Fibroblast of peridontal ligament (primary cell): ENCODE data around the gene LARP6.
"Not testable (repeated sequence)": the region's sequence is repeated elsewhere in the genome, so short reads cannot be mapped to it uniquely, and the experiment has no call there.

Source experiments
- DNase-seq: peaks from one replicate; pipeline ENCODE4 v3.0.0-alpha.2; 2010; ENCODE audit errors: extremely low read depth

LARP6 gene

GRCh38 chr15:70831094-70831911, 22.7 kb downstream of the LARP6 start:
- no peak for DNase-seq

GRCh38 chr15:70830615-70831014, 23.3 kb downstream of the LARP6 start:
- no peak for DNase-seq

- no peak for DNase-seq
These were observed 24.4 kb downstream of the LARP6 start for GRCh38 chr15:70829371-70830166.

DNA sequence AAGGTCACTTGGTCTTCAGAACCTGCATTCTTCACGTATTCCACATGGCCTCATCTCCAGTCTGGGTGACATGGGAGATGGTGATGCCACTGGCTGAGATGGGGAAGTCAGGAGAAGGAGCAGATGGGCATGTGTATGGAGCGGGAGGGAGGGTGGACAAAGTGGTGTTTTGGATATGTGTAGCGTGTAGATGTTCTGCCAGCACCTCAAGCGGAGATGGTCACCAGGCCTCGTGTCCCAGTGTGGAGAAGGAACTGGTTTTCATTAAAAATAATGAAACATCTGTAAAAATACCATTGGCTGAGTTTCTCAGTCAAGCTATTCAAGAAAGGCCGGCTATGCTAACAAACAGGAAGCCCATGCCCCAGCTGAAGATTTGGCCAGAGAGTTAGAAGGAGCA, 26.2 kb downstream of the LARP6 start:
- no peak for DNase-seq

DNA sequence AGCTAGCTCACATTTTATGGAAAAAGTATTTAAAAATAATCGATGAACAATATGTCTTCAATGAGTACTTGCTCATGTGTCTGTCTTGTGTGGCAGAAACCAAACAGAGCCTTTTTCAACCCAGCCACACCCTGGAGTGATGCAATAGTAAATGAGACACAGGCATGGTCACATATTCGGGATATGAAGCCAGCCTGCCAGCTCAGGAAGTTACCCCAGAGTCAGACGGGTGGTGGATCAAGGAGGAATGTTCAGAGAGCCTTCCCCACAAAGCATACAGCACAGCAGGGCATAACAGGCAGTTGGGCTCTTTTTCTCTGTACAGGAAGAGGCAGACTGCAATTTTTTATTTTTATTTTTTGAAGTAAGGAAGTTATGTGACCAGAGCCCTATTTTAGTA, 27.3 kb downstream of the LARP6 start:
- peak; percentile 91 for DNase-seq

GRCh38 chr15:70825841-70826240, 28.1 kb downstream of the LARP6 start:
- DNase-seq, result no peak

DNA sequence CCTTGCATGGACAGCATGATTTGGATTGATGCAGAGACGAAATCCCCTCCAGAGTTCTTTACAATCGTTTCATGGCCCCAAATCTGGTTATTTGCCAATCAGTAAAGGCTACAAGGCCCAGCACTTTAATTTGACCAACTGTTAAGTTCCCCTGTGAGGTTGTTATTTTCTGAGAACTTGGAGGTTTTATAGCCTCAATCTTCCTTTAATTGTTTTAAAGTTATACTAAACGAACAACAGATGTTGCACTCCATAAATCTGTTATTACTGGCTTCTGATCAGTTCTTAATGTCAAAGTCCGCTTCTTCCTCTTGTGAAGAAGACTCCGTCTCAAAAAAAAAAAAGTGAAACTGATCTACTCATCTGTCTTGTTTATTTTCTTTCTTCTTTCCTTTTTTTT, 30.8 kb downstream of the LARP6 start:
- DNase-seq, result peak; percentile 38

DNA sequence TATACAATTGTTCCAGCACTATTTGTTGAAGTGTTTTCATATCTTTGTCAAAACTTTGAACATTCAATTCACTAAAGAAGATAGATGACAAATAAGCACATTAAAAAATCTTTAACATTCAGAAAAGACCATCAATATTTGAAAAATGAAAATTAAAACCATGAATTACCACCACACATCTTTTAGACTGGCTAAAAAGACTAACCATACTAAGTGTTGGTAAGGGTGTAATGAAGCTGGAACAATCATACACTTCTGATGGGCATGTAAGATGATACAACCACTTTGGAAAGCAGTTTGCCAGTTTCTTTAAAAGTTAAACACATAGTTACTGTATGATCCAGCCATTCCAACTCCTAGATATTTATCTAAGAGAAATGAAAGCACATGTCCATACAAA, 33.7 kb downstream of the LARP6 start:
- no peak for DNase-seq

- DNase-seq, result no peak
These were observed 35.4 kb downstream of the LARP6 start for GRCh38 chr15:70818580-70818979.

DNA sequence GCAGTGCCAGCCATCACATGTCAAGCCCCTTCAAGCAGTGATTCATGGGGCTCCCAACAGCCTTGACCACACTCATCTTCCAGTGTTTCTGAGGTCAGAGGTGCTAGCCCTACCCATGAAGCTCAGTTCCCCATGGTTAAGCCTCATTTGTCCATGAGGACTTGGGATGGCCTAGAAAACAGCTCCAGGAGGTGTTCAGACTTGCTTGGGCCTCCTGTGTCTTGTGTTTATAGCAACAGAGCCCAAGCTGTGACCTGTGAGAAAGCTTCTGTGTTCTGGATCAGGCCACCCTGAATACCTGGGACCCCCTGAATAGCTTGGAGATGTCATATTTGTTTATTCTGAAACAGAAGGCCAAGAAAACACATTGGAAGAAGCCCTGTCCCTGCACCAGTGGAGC, 36.7 kb downstream of the LARP6 start:
- no peak for DNase-seq

DNA sequence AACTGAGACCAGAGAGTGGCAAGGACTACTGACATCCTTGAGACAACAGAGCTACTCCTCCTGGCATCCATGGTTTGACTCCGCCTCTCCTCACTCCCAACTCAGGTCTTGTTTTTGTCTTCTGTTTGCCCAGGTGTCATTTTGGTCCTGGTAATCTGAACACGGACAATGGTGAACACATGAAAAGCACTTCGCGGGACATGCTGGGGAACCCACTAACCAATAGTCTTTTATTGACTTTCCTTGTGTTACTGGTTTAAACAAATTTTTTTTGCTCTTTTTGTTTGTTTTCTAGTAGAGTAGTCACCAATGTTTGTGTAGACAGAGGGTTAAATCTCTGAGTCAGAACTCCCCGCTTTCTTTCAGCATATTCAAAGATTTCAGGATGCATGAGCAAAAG, 38.4 kb downstream of the LARP6 start:
- DNase-seq, result no peak

DNA sequence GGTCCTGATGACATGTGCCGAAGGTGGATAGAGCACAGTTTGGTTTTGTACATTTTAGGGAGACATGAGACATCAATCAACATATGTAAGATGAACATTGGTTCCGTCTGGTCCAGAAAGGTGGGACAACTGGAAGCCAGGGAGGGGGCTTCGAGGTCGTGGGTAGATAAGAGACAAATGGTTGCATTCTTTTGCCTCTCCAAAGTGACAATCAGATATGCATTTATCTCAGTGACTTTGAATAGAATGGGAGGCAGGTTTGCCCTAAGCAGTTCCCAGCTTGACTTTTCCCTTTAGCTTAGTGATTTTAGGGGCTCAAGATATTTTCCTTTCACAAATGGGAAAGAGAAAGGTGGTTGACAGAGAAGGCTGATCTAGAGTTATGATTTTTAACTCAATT, 38.9 kb downstream of the LARP6 start:
- DNase-seq, result not testable (repeated sequence)

GRCh38 chr15:70812827-70813364, 41.1 kb downstream of the LARP6 start:
- no peak for DNase-seq

DNA sequence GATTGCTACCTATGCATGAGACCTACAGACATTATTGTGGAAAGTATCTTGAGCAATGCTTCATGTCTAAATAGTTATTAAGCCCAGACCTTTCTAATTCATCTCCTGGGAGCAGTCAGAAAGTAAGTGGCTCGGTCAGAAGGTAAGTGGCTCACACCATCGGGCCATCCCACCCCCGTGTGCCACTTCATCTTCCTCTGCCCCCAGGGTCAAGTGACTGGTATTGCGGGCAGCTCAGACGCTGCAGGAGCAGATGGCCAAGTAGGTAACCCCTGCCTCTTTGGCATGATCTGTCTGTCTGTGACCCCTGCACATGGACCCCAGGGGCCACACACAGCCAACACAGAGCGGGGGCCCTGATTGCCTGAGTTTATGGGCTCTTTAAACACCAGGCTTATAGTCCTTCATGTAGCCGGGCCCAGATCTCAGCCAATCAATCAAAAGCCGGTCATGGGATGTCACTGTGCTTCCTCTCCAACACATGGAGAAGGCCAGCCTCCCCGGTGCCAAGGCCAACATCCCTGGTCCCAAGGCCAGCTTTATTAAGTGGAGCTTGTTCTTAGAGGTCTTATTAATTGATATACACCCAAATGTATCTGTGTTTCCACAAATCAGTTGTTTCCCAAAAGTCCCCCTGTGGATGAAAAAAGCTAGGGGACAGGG, 42.9 kb downstream of the LARP6 start:
- DNase-seq, result no peak

- DNase-seq, result no peak
These were observed 46.8 kb downstream of the LARP6 start for GRCh38 chr15:70806992-70807712.

DNA sequence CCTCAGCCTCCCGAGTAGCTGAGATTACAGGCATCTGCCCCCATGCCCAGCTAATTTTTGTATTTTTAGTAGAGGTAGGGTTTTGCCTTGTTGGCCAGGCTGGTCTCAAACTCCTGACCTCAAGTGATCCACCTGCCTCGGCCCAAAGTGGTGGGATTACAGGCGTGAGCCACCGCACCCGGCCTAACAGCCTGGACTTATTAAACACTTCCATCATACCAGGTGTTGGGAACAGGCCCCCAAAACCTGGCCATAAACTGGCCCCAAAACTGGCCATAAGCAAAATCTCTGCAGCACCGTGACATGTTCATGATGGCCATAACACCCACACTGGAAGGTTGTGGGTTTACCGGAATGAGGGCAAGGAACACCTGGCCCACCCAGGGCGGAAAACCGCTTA, 49.6 kb downstream of the LARP6 start:
- not testable (repeated sequence) for DNase-seq

DNA sequence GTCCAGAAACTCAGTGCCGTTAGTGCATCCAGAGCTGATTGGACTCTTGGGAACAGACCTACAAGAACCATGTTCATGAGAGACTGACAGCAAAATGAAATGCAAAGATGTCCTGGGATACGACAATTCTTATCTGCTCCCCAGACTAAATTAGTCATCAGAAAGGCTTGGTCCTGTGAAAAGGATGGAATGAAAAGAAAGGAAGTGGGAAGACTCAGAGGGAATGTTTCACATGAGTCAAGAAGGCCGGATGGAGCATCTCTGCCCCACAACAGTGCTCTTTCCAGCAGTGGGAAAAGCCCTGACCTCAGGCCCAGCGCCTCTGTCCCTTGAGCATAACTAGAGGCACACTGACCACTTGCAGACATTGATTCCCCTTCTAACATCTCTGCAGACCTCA, 51.3 kb downstream of the LARP6 start:
- peak; percentile 44 for DNase-seq

- peak; percentile 47 for DNase-seq
These were observed 52.8 kb downstream of the LARP6 start for GRCh38 chr15:70801109-70801508.

GRCh38 chr15:70799667-70800450, 54.1 kb downstream of the LARP6 start:
- DNase-seq, result peak; percentile 100

DNA sequence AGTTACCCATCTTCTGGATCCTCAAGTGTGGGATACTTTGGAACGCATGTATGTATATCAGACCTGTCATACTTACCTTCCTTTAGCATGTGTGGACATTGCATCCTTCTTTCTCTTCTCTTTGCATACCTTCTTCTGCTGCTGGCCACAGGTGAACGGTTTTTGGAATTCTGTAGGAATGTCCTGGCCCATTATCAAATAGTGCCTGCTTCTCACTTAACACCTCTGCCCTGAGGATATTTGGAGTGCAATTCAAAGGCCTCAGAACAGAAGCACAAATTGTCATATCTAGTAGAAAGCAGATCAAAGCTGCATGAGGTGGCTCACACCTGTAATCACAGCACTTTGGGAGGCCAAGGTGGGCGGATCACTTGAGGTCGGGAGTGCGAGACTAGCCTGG, 56.5 kb downstream of the LARP6 start:
- DNase-seq, result no peak
